Liver (tissue), 9 donors: Measurements from ENCODE around the gene SLC16A8. TPM values are rescaled to one million over a fixed set of nuclear protein-coding genes. Genes with fewer than 3 reads are reported as not detected.

Experiments
- DNase-seq: peaks from one replicate; pipeline ENCODE4 v3.0.0-alpha.2; 2017; ENCODE audit warnings: low spot score
- H3K27ac ChIP-seq, 2 donors: one replicate each; pipeline ENCODE4 v1.7.0; 2013; ENCODE audit warnings: inconsistent platforms in 2 of 2, low read length in 2 of 2, control low read depth in 1 of 2, low read depth in 1 of 2, mild to moderate bottlenecking in 1 of 2
- H3K27me3 ChIP-seq, 4 donors: one replicate each; pipeline versions ENCODE4 v1.6.1 to v1.7.0; 2013; ENCODE audit warnings: low read length in 3 of 4, inconsistent platforms in 1 of 4, mild to moderate bottlenecking in 1 of 4, moderate library complexity in 1 of 4; ENCODE audit not compliant: control insufficient read depth in 4 of 4, insufficient read depth in 4 of 4
- H3K36me3 ChIP-seq, 4 donors: one replicate each; pipeline versions ENCODE4 v1.6.1 to v1.7.0; 2013; ENCODE audit warnings: low read length in 3 of 4, mild to moderate bottlenecking in 3 of 4, low read depth in 1 of 4, moderate library complexity in 1 of 4; ENCODE audit not compliant: control insufficient read depth in 4 of 4, insufficient read depth in 3 of 4
- H3K4me1 ChIP-seq, 4 donors: one replicate each; pipeline versions ENCODE4 v1.6.1 to v1.7.0; 2013; ENCODE audit warnings: low read length in 3 of 4, mild to moderate bottlenecking in 3 of 4, moderate library complexity in 1 of 4; ENCODE audit not compliant: control insufficient read depth in 4 of 4, insufficient read depth in 4 of 4
- H3K4me3 ChIP-seq, 3 donors: one replicate each; pipeline versions ENCODE4 v1.6.1 to v1.7.0; 2013; ENCODE audit warnings: low read length in 3 of 3, control low read depth in 1 of 3, low read depth in 1 of 3, mild to moderate bottlenecking in 1 of 3
- H3K9ac ChIP-seq, 2 donors: one replicate each; pipeline ENCODE4 v1.7.0; 2013; ENCODE audit warnings: low read length in 2 of 2, mild to moderate bottlenecking in 2 of 2, moderate library complexity in 2 of 2, control low read depth in 1 of 2, low read depth in 1 of 2
- H3K9me3 ChIP-seq, 4 donors: one replicate each; pipeline versions ENCODE4 v1.6.1 to v1.7.0; 2013; ENCODE audit warnings: low read length in 3 of 4; ENCODE audit not compliant: control insufficient read depth in 4 of 4
- ATF3 ChIP-seq: IDR thresholded peaks from 2 replicates; pipeline ENCODE4 v1.6.1; 2016; ENCODE audit warnings: antibody characterized with exemption
- CTCF ChIP-seq: fragments of 150-350 bp; IDR thresholded peaks from 2 replicates; pipeline ENCODE4 v1.5.1; 2017; ENCODE audit warnings: improper control_type of control experiment, low read depth, low read length; ENCODE audit not compliant: missing input control
- EGR1 ChIP-seq, 2 donors: IDR thresholded peaks; 2 replicates each; pipeline ENCODE4 v1.6.1; 2016 to 2018; ENCODE audit warnings: antibody characterized with exemption in 2 of 2, low read depth in 2 of 2
- FOXA2 ChIP-seq: IDR thresholded peaks from 2 replicates; pipeline ENCODE4 v1.6.1; 2016; ENCODE audit warnings: antibody characterized with exemption
- GABPA ChIP-seq, 2 donors: IDR thresholded peaks in 1 of 2; conservative IDR thresholded peaks in 1 of 2; 2 replicates each; pipeline ENCODE4 v1.6.1; 2016; ENCODE audit warnings: antibody characterized with exemption in 2 of 2, mild to moderate bottlenecking in 1 of 2, moderate library complexity in 1 of 2
- HNF4A ChIP-seq, 2 donors: conservative IDR thresholded peaks; 2 replicates each; pipeline ENCODE4 v1.6.1; 2016; ENCODE audit warnings: antibody characterized with exemption in 2 of 2, mild to moderate bottlenecking in 2 of 2
- HNF4G ChIP-seq: IDR thresholded peaks from 2 replicates; pipeline ENCODE4 v1.6.1; 2016; ENCODE audit warnings: antibody characterized with exemption
- JUND ChIP-seq, 2 donors: IDR thresholded peaks; 2 replicates each; pipeline ENCODE4 v1.6.1; 2016; ENCODE audit warnings: antibody characterized with exemption in 2 of 2
- NR2F2 ChIP-seq: IDR thresholded peaks from 2 replicates; pipeline ENCODE4 v1.6.1; 2016; ENCODE audit warnings: antibody characterized with exemption
- RAD21 ChIP-seq, 2 donors: IDR thresholded peaks; 2 replicates each; pipeline ENCODE4 v1.6.1; 2016; ENCODE audit warnings: antibody characterized with exemption in 2 of 2, mild to moderate bottlenecking in 2 of 2
- REST ChIP-seq: IDR thresholded peaks from 2 replicates; pipeline ENCODE4 v1.6.1; 2016; ENCODE audit warnings: antibody characterized with exemption, mild to moderate bottlenecking
- RXRA ChIP-seq, 2 donors: IDR thresholded peaks; 2 replicates each; pipeline ENCODE4 v1.6.1; 2017 to 2018; ENCODE audit warnings: antibody characterized with exemption in 2 of 2, mild to moderate bottlenecking in 1 of 2
- SP1 ChIP-seq: IDR thresholded peaks from 2 replicates; pipeline ENCODE4 v1.6.1; 2018; ENCODE audit warnings: antibody characterized with exemption, mild to moderate bottlenecking
- TAF1 ChIP-seq: conservative IDR thresholded peaks from 2 replicates; pipeline ENCODE4 v1.6.1; 2016; ENCODE audit warnings: antibody characterized with exemption, mild to moderate bottlenecking
- YY1 ChIP-seq: IDR thresholded peaks from 2 replicates; pipeline ENCODE4 v1.6.1; 2016; ENCODE audit warnings: antibody characterized with exemption, mild to moderate bottlenecking
- ZBTB33 ChIP-seq: IDR thresholded peaks from 2 replicates; pipeline ENCODE4 v1.6.1; 2016; ENCODE audit warnings: antibody characterized with exemption
- WGBS: extraction: QIAGEN DNeasy Blood & Tissue Kit; methylation state at CpG from one replicate; pipeline ENCODE4 v1.1.7; 2013; 5-methylcytosine and 5-hydroxymethylcytosine counted together
- polyA plus RNA-seq, 2 donors: library from polyadenylated mRNA; stranded (reverse) in 1 of 2; unstranded in 1 of 2; fragments of 200-250 nt in 1 of 2; fragments of >200 nt in 1 of 2; fragmentation: Nextera tagmentation in 1 of 2; extraction: Ambion mirVana in 1 of 2; gene quantifications; one replicate each; pipeline versions ENCODE4 v1.2.1 to v1.2.3, GENCODE V29; 2013 to 2015
- total RNA-seq, 2 donors: library from RNA; depleted of rRNA; stranded (reverse); fragments of >200 nt; gene quantifications; one replicate each; pipeline ENCODE4 v1.2.3, GENCODE V29; 2014
- donor health status: healthy.
- donor health status: healthy.
- donor health status: healthy.
- donor health status: healthy.
- donor health status: healthy.

SLC16A8 gene
- total and polyA plus RNA-seq, 4 donors: 0.10 TPM; not detected in 3

DNA sequence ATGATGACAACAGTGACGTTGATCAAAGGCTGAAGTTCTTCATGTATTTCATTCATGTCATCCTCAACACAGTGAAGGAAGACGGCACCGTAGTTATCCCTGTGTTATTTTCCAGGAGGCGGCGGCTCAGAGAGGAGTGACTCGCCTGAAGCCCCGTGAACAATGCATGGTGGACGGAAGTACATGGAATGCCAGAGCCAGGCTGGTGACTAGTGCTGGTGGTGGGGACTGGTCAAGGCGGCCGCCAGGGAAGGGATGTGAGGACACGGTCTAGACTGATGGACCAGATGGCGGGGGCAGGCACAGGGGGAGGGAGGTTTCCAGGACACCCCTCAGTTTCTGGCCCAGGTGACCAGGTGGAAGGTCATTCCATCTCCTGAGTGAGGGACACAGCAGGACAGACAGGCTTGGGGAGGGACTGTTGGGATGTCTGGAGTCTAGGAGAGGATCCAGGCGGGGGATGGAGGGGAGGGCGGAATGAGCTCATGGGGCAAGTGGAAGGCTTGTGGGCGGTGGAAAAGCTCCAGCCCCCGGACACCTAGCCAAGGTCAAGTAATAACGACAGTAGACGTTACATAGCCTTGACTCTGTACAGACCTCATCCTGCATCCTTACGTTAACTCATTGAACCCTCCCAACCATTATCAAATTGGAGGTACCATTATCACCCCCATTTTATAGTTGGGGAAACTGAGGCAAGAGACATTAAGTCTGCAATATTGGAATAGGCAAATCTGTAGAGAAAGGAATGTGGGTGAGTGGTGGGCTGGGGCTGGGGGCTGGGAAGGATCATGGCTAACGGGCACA, 42.8 kb downstream of the SLC16A8 start:
- Histone ChIP-seq H3K27ac (no peak overlapping the region), H3K4me3 (no peak overlapping the region), H3K36me3 (no peaks in the 10 kb centered on the region), H3K4me1 (peaks cover 0 to 4% (median 0%) of the 10 kb centered on the region in 4 donors), H3K27me3 (no peaks in the 10 kb centered on the region), H3K9ac (no peak overlapping the region), H3K9me3 (no peaks in the 10 kb centered on the region)
- TF ChIP-seq FOXA2: no peak
- TF ChIP-seq CTCF: no peak
- no peak for TF ChIP-seq ZBTB33
- TF ChIP-seq HNF4A (conservative IDR thresholded peaks at IDR 0.05): no peak
- TF ChIP-seq TAF1: no peak
- no peak for TF ChIP-seq ATF3
- TF ChIP-seq REST: no peak
- no peak for TF ChIP-seq RAD21 (IDR thresholded peaks at IDR 0.05)
- no peak for TF ChIP-seq GABPA (IDR thresholded peaks at IDR 0.05 in 1 of 2, conservative IDR thresholded peaks at IDR 0.05 in 1 of 2)
- TF ChIP-seq JUND (IDR thresholded peaks at IDR 0.05): no peak
- TF ChIP-seq HNF4G: no peak
- WGBS: 84% methylated on average over 20 of the region's 20 CpGs
- no peak for DNase-seq

DNA sequence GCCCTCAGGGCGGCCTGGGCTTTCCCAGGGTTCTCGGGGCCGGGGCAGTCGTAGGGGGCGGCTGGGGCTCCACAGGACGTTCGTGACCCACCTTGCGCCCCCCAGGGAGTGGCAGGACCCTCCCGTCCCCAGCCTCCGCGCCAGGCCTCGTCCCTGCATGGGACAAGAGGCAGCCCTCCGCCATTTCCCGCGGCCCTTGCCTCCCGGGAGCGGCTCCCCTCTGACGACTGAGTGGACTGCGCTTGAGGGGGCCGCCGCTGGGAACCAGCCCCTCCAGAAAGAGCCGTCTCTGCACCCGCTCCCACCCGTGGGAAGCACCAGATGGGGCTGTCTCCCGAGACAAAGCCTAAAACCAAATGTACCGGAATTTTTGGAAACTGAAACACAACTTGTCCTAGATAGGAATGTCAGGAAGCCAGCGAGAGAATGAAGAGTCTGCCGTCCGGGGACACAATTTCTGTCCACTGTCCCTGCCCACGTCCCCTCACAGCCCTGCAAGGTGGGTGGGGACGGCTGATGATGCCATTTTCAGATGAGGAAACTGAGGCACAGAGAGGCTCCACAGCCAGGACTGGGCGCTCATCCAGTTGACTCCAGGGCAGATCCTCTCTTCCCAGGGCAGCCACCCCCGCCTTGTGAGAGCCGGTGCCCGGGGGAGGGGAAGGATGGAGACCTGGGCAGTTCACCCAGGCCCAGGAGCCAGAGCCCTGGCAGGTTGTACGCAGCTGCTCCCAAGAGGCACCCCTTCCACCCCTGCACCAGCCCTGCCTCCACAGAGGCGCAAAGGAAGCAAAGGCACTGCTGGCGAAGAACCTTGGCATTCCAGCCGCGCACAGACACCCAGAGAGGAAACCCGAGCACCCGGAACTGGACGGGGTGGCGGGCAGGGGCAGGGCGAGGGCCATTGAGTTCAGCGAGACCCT, 44.8 kb downstream of the SLC16A8 start:
- 86% methylated on average over 46 of the region's 46 CpGs for WGBS
- no peak overlapping the region for H3K9ac ChIP-seq
- no peak for DNase-seq
- TF ChIP-seq HNF4A (conservative IDR thresholded peaks at IDR 0.05) (no peak), ZBTB33 (no peak), REST (no peak), YY1 (no peak), NR2F2 (no peak), JUND (IDR thresholded peaks at IDR 0.05) (no peak), EGR1 (IDR thresholded peaks at IDR 0.05; ENCODE audit: low read depth in 2 of 2) (no peak), HNF4G (no peak), SP1 (no peak), RXRA (IDR thresholded peaks at IDR 0.05) (no peak)

More for the DNA sequence above, 44.8 kb downstream of the SLC16A8 start:
- peaks cover 0 to 4% (median 2%) of the 10 kb centered on the region in 4 donors for H3K4me1 ChIP-seq
- H3K9me3 ChIP-seq: no peaks in the 10 kb centered on the region
- no peaks in the 10 kb centered on the region for H3K27me3 ChIP-seq
- no peak overlapping the region for H3K4me3 ChIP-seq
- no peaks in the 10 kb centered on the region for H3K36me3 ChIP-seq
- H3K27ac ChIP-seq: no peak overlapping the region
